GM12878 (cell line): ENCODE results near the gene PRRX1. TPM values are rescaled to one million over a fixed set of nuclear protein-coding genes. Genes with fewer than 3 reads are reported as not detected.

Experiments used
- ATAC-seq: fragments of 200-7000 bp; cut with Tn5 transposase; 3 replicates; pipeline ENCODE4 v1.9.1; 2020; ENCODE audit warnings: mild to moderate bottlenecking, moderate library complexity
- BruUV-seq: library from RNA; stranded (reverse); fragments of 400-500 nt; replicated peaks from 2 replicates; lab custom pipeline; 2021; lab: Mats Ljungman, UMichigan
- CTCF ChIA-PET: fragments of 300-600 bp; sonication (Branson Sonifier 250); formaldehyde crosslinking; extraction: SDS; loops from one replicate; lab custom pipeline; 2021; ENCODE audit warnings: inconsistent platforms; lab: Yijun Ruan, JAX
- POLR2A ChIA-PET: fragments of 350-600 bp; formaldehyde crosslinking; extraction: SDS; loops from one replicate; lab custom pipeline; 2021; ENCODE audit warnings: inconsistent platforms; lab: Charles Lee
- RAD21 ChIA-PET: fragments of 300-600 bp; sonication (Branson Sonifier 250); formaldehyde crosslinking; loops from one replicate; lab custom pipeline; 2023; ENCODE audit warnings: antibody characterized with exemption; ENCODE audit not compliant: unreplicated experiment; lab: Charles Lee
- SMC1A ChIA-PET: fragments of 300-600 bp; sonication (Branson Sonifier 250); formaldehyde crosslinking; loops from one replicate; lab custom pipeline; 2023; ENCODE audit not compliant: unreplicated experiment, uncharacterized antibody; lab: Charles Lee
- DNase-seq: peaks from one replicate; pipeline ENCODE4 v3.0.0-alpha.2; 2011; ENCODE audit warnings: low read depth, low spot score
- FAIRE-seq: peaks from 3 replicates; lab custom pipeline; 2011; peaks lifted over from hg19 to GRCh38; lab: Jason Lieb, UNC
- H2AFZ ChIP-seq: 2 replicates; pipeline ENCODE4 v1.6.0; 2011; ENCODE audit warnings: low read depth, low read length, control low read depth; ENCODE audit not compliant: control insufficient read depth
- H3K27ac ChIP-seq: 2 replicates; pipeline ENCODE4 v1.5.1; 2011; ENCODE audit warnings: control low read depth; ENCODE audit not compliant: control insufficient read depth, insufficient read depth
- H3K27me3 ChIP-seq, 2 experiments: replicated peaks in 1 of 2; 2 replicates each; pipeline versions ENCODE4 v1.6.0 to v1.6.1; 2011; ENCODE audit warnings: low read length in 1 of 2; ENCODE audit not compliant: control insufficient read depth in 2 of 2, insufficient read depth in 2 of 2
- H3K36me3 ChIP-seq, 2 experiments: 2 replicates each; pipeline ENCODE4 v1.5.1; 2011; ENCODE audit warnings: low read length in 1 of 2; ENCODE audit not compliant: control insufficient read depth in 2 of 2, insufficient read depth in 2 of 2
- H3K4me1 ChIP-seq: 2 replicates; pipeline ENCODE4 v1.6.1; 2011; ENCODE audit warnings: mild to moderate bottlenecking, low read length, moderate library complexity, mixed read lengths; ENCODE audit not compliant: control insufficient read depth, insufficient read depth
- H3K4me2 ChIP-seq: 2 replicates; pipeline ENCODE4 v1.6.0; 2011; ENCODE audit warnings: control low read depth; ENCODE audit not compliant: control insufficient read depth, insufficient read depth
- H3K4me3 ChIP-seq: fragments of 200-600 bp; sonication (generic); 2 replicates; pipeline ENCODE4 v1.5.1; 2016
- H3K79me2 ChIP-seq: 2 replicates; pipeline ENCODE4 v1.6.0; 2011; ENCODE audit warnings: low read length; ENCODE audit not compliant: control insufficient read depth, insufficient read depth
- H3K9ac ChIP-seq: 2 replicates; pipeline ENCODE4 v1.8.0; 2011; ENCODE audit warnings: low read length, control low read depth, mixed read lengths; ENCODE audit not compliant: control insufficient read depth, insufficient read depth
- H3K9me3 ChIP-seq: replicated peaks from 3 replicates; pipeline ENCODE4 v1.5.1; 2011; ENCODE audit warnings: mild to moderate bottlenecking, low read length; ENCODE audit not compliant: control insufficient read depth, insufficient read depth
- H4K20me1 ChIP-seq: 2 replicates; pipeline ENCODE4 v1.6.0; 2011; ENCODE audit not compliant: control insufficient read depth, insufficient read depth
- ASH2L ChIP-seq: fragments of 300-600, 200-600 bp; sonication (generic); IDR thresholded peaks from 2 replicates; pipeline ENCODE4 v1.6.1; 2017; ENCODE audit warnings: low read depth, mild to moderate bottlenecking, borderline replicate concordance
- BHLHE40 ChIP-seq, 2 experiments: fragments of 450-650 bp in 1 of 2; IDR thresholded peaks; 2 replicates each; pipeline ENCODE4 v1.6.1; 2011 to 2017; ENCODE audit warnings: low read depth in 2 of 2, borderline replicate concordance in 1 of 2, improper control_type of control experiment in 1 of 2, low read length in 1 of 2, mild to moderate bottlenecking in 1 of 2
- FOXK2 ChIP-seq: fragments of 450-650 bp; IDR thresholded peaks from 2 replicates; pipeline ENCODE4 v1.6.1; 2017; ENCODE audit warnings: mild to moderate bottlenecking, moderate library complexity
- IKZF2 ChIP-seq, 2 experiments: fragments of 450-650 bp; IDR thresholded peaks; 2 replicates each; pipeline ENCODE4 v1.6.1; 2017; ENCODE audit warnings: mild to moderate bottlenecking in 2 of 2, moderate library complexity in 2 of 2
- POLR2AphosphoS5 ChIP-seq: IDR thresholded peaks from 2 replicates; pipeline ENCODE4 v1.6.1; 2011; ENCODE audit warnings: mild to moderate bottlenecking, low read length, inconsistent platforms
- RB1 ChIP-seq: fragments of 450-650 bp; formaldehyde crosslinking; IDR thresholded peaks from 2 replicates; pipeline ENCODE4 v1.6.1; 2017; ENCODE audit warnings: mild to moderate bottlenecking, borderline replicate concordance
- RFX5 ChIP-seq: IDR thresholded peaks from 2 replicates; pipeline ENCODE4 v1.6.1; 2011; ENCODE audit warnings: low read depth, low read length, improper control_type of control experiment
- SUPT20H ChIP-seq: IDR thresholded peaks from 2 replicates; pipeline ENCODE4 v1.6.1; 2011; ENCODE audit warnings: low read depth, mild to moderate bottlenecking, low read length, moderate library complexity, borderline replicate concordance; ENCODE audit not compliant: control insufficient read depth
- TBL1XR1 ChIP-seq: IDR thresholded peaks from 2 replicates; pipeline ENCODE4 v1.6.1; 2012; ENCODE audit warnings: low read depth, low read length, improper control_type of control experiment
- ZBED1 ChIP-seq: IDR thresholded peaks from 2 replicates; pipeline ENCODE4 v1.6.1; 2016; ENCODE audit warnings: borderline replicate concordance
- ZNF24 ChIP-seq: fragments of 450-650 bp; IDR thresholded peaks from 2 replicates; pipeline ENCODE4 v1.6.1; 2017; ENCODE audit warnings: antibody characterized with exemption, mild to moderate bottlenecking
- ZNF274 ChIP-seq: IDR thresholded peaks from one replicate; pipeline ENCODE4 v1.8.0; 2011; ENCODE audit not compliant: insufficient read length, insufficient read depth
- ZZZ3 ChIP-seq: IDR thresholded peaks from 2 replicates; pipeline ENCODE4 v1.6.1; 2011; ENCODE audit warnings: low read depth; ENCODE audit not compliant: control insufficient read depth, insufficient read length
- WGBS: methylation state at CpG from one replicate; pipeline ENCODE4 v1.1.6; 2016; ENCODE audit warnings: low lambda C conversion rate; ENCODE audit not compliant: insufficient replicate concordance, insufficient coverage; ENCODE audit errors: missing lambda C conversion rate; 5-methylcytosine and 5-hydroxymethylcytosine counted together
- in situ Hi-C: fragments of 300-500 bp; cut with MboI; formaldehyde crosslinking; loops from 9 replicates; pipeline ENCODE4 v1.14.3; 2018; ENCODE audit warnings: mixed read lengths
- intact Hi-C: fragments of 100-400 bp; cut with micrococcal nuclease; formaldehyde crosslinking; loops from one replicate; pipeline ENCODE4 v1.14.2; 2022; ENCODE audit not compliant: unreplicated experiment
- polyA plus RNA-seq, 11 experiments: library from polyadenylated mRNA; depleted of rRNA in 4 of 11; unstranded in 6 of 11; stranded (reverse) in 5 of 11; fragments of >200 nt; fragmentation: Nextera tagmentation in 4 of 11; fragmentation: Illumina TruSeq in 1 of 11; extraction: Ambion mirVana in 4 of 11; extraction: Trizol in 1 of 11; gene quantifications; 1 replicate in 1 of 11; 2 replicates in 10 of 11; pipeline versions ENCODE4 v1.2.1 to v1.2.3, GENCODE V29; 2011 to 2016; ENCODE audit warnings: inconsistent platforms in 2 of 11, missing spikeins in 2 of 11, low read depth in 1 of 11
- total RNA-seq, 4 experiments: library from RNA; depleted of rRNA in 3 of 4; stranded (reverse); fragments of >200 nt in 3 of 4; fragmentation: Illumina TruSeq in 1 of 4; extraction: Trizol in 1 of 4; gene quantifications; 2 replicates each; pipeline versions ENCODE4 v1.2.1 to v1.2.3, GENCODE V29; 2013 to 2021
- TF ChIP-seq, protein P1 (sequence below): IDR thresholded peaks from 2 replicates; pipeline ENCODE4 v1.6.1; 2012; ENCODE audit warnings: low read depth, low read length, improper control_type of control experiment
- TF ChIP-seq, protein P2 (sequence below), 3 experiments: IDR thresholded peaks in 2 of 3; conservative IDR thresholded peaks in 1 of 3; 2 replicates each; pipeline ENCODE4 v1.5.1; 2011; ENCODE audit warnings: low read depth in 3 of 3, low read length in 3 of 3, mild to moderate bottlenecking in 3 of 3, control low read depth in 2 of 3, moderate library complexity in 2 of 3, inconsistent platforms in 1 of 3, mixed read lengths in 1 of 3; ENCODE audit not compliant: control insufficient read depth in 2 of 3, insufficient read depth in 1 of 3; ENCODE audit errors: extremely low read depth in 1 of 3
- TF ChIP-seq, protein P3 (sequence below): fragments of 450-650 bp; IDR thresholded peaks from 2 replicates; pipeline ENCODE4 v1.6.1; 2017; ENCODE audit warnings: mild to moderate bottlenecking

The PRRX1 gene
- total and polyA plus RNA-seq, 10 of the 15 experiments (the other 5 are each of a cell fraction or from before 2014, with no cell fraction given), result 0.42 to 64.6 (median 1.5) TPM

DNA sequence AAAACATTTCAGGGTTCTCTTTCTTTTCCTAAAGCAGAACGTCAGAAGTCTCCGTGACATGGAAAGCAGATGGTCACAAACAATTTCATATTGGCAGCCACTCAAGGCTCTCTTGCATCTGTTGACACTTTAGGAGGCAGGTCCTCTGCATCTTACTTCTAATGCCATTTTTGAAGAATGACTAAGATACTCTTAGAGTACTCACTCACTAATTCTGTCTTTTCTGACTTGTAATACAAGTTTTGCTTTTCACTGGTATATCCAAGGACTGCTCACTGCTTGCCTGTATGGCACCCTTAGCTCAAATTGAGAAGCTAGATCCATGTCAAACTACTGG, 68.3 kb downstream of the PRRX1 start:
- no peaks in the 10 kb centered on the region for H3K4me1 ChIP-seq
- in situ Hi-C loops (no loop called here), intact Hi-C loops (no loop called here)
- no peak overlapping the region for H3K4me3 ChIP-seq
- no peak overlapping the region for H3K4me2 ChIP-seq
- H3K27ac ChIP-seq, result no peak overlapping the region
- ChIA-PET CTCF (interaction anchor here (0.9 to 2.1 kb wide), 4 partner anchors 9 to 62 kb away, joined by 3 to 8 read pairs (median 3); no protein-coding TSS in a partner anchor), SMC1A (interaction anchor here (0.7 to 2.1 kb wide), 6 partner anchors 19 to 151 kb away, joined by 3 to 7 read pairs (median 3); no protein-coding TSS in a partner anchor), RAD21 (interaction anchor here (2.3 kb wide), 1 partner anchor 149 kb away, joined by 6 read pairs; no protein-coding TSS in a partner anchor), POLR2A (interaction anchor here (0.6 kb wide), 1 partner anchor 86 kb away, joined by 3 read pairs; no protein-coding TSS in a partner anchor)
- no TSS peak for BruUV-seq
- H4K20me1 ChIP-seq, result no peaks in the 10 kb centered on the region
- no peaks in the 10 kb centered on the region for H3K36me3 ChIP-seq
- H3K9me3 ChIP-seq, result no peaks in the 10 kb centered on the region
- no peak overlapping the region for H3K9ac ChIP-seq
- FAIRE-seq (no peak), ATAC-seq (no peak), DNase-seq (no peak)
- H3K27me3 ChIP-seq, result no peaks in the 10 kb centered on the region; a peak in 1 of 4 replicates
- 31% methylated on average over 2 of the region's 2 CpGs for WGBS
- H2AFZ ChIP-seq, result no peak overlapping the region
- H3K79me2 ChIP-seq, result no peaks in the 10 kb centered on the region
- TF ChIP-seq SUPT20H (no peak), ZNF24 (no peak), IKZF2 (IDR thresholded peaks at IDR 0.05) (no peak), RB1 (no peak), TBL1XR1 (no peak), FOXK2 (no peak), ASH2L (no peak), ZZZ3 (no peak), ZNF274 (no peak), ZBED1 (no peak), RFX5 (no peak), POLR2AphosphoS5 (no peak), BHLHE40 (IDR thresholded peaks at IDR 0.05; ENCODE audit: borderline replicate concordance in 1 of 2, low read depth in 2 of 2, low read length in 1 of 2) (no peak)
- TF ChIP-seq, protein P1, sequence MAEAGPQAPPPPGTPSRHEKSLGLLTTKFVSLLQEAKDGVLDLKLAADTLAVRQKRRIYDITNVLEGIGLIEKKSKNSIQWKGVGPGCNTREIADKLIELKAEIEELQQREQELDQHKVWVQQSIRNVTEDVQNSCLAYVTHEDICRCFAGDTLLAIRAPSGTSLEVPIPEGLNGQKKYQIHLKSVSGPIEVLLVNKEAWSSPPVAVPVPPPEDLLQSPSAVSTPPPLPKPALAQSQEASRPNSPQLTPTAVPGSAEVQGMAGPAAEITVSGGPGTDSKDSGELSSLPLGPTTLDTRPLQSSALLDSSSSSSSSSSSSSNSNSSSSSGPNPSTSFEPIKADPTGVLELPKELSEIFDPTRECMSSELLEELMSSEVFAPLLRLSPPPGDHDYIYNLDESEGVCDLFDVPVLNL, result no peak
- TF ChIP-seq, protein P2, sequence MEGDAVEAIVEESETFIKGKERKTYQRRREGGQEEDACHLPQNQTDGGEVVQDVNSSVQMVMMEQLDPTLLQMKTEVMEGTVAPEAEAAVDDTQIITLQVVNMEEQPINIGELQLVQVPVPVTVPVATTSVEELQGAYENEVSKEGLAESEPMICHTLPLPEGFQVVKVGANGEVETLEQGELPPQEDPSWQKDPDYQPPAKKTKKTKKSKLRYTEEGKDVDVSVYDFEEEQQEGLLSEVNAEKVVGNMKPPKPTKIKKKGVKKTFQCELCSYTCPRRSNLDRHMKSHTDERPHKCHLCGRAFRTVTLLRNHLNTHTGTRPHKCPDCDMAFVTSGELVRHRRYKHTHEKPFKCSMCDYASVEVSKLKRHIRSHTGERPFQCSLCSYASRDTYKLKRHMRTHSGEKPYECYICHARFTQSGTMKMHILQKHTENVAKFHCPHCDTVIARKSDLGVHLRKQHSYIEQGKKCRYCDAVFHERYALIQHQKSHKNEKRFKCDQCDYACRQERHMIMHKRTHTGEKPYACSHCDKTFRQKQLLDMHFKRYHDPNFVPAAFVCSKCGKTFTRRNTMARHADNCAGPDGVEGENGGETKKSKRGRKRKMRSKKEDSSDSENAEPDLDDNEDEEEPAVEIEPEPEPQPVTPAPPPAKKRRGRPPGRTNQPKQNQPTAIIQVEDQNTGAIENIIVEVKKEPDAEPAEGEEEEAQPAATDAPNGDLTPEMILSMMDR (IDR thresholded peaks at IDR 0.05 in 2 of 3, conservative IDR thresholded peaks at IDR 0.05 in 1 of 3; ENCODE audit: control insufficient read depth in 2 of 3, extremely low read depth in 1 of 3, insufficient read depth in 1 of 3, low read depth in 3 of 3, low read length in 3 of 3), result no peak
- TF ChIP-seq, protein P3, sequence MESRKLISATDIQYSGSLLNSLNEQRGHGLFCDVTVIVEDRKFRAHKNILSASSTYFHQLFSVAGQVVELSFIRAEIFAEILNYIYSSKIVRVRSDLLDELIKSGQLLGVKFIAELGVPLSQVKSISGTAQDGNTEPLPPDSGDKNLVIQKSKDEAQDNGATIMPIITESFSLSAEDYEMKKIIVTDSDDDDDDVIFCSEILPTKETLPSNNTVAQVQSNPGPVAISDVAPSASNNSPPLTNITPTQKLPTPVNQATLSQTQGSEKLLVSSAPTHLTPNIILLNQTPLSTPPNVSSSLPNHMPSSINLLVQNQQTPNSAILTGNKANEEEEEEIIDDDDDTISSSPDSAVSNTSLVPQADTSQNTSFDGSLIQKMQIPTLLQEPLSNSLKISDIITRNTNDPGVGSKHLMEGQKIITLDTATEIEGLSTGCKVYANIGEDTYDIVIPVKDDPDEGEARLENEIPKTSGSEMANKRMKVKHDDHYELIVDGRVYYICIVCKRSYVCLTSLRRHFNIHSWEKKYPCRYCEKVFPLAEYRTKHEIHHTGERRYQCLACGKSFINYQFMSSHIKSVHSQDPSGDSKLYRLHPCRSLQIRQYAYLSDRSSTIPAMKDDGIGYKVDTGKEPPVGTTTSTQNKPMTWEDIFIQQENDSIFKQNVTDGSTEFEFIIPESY, result no peak
